ENCODE measurements around the gene DZANK1. TPM values are rescaled to one million over a fixed set of nuclear protein-coding genes. Genes with fewer than 3 reads are reported as not detected.

The DZANK1 gene
- total RNA-seq: 0.20 and 0.69 TPM in 2 replicates

GRCh38 chr20:18466894-18467730 is at the start of gene DZANK1, which contains the start of gene POLR3F:
TSS of gene DZANK1 (minus strand) at chr20:18467030. CDS start at chr20:18465358, 1,672 bp downstream.
TSS of gene POLR3F (plus strand) at chr20:18467390. CDS start at chr20:18467507, 117 bp downstream.

GRCh38 chr20:18507218-18508191 is 40.7 kb upstream of the DZANK1 start, which contains the start of gene SEC23B:
TSS of gene SEC23B (plus strand) at chr20:18507940. CDS start at chr20:18510836, 2,896 bp downstream.

GRCh38 chr20:18496740-18497592 is 30.1 kb upstream of the DZANK1 start, which contains the start of gene RBBP9:
TSS of gene RBBP9 (minus strand) at chr20:18497225. CDS start at chr20:18497167, 58 bp downstream.

Other genes starting within 250 kb of the DZANK1 start
- 5.9 and 9.4 TPM in 2 replicates for gene ZNF133, start 178.5 kb downstream of the DZANK1 start, total RNA-seq
- gene POLR3F, start 360 bp upstream of the DZANK1 start, total RNA-seq: 10.5 and 12.8 TPM in 2 replicates
- gene RBBP9, start 30.2 kb upstream of the DZANK1 start, total RNA-seq: 12.6 and 13.3 TPM in 2 replicates
- gene SEC23B, start 40.9 kb upstream of the DZANK1 start, total RNA-seq: 37.1 and 40.5 TPM in 2 replicates
- gene SMIM26, start 100.4 kb upstream of the DZANK1 start, total RNA-seq: 69.8 and 86.4 TPM in 2 replicates
- 84.0 and 92.1 TPM in 2 replicates for gene DTD1, start 121.0 kb upstream of the DZANK1 start, total RNA-seq

Measured in mammary microvascular endothelial cell (primary cell).